Ishikawa (cell line): ENCODE results near the gene STX18.

Source experiments
- CREB1 ChIP-seq: IDR thresholded peaks from 2 replicates; pipeline ENCODE4 v1.6.1; 2012; ENCODE audit warnings: low read depth
- EP300 ChIP-seq: IDR thresholded peaks from 2 replicates; pipeline ENCODE4 v1.6.1; 2012; ENCODE audit warnings: borderline replicate concordance
- FOXM1 ChIP-seq: IDR thresholded peaks from 2 replicates; pipeline ENCODE4 v1.6.1; 2012; ENCODE audit warnings: low read depth, borderline replicate concordance
- MAX ChIP-seq: IDR thresholded peaks from 2 replicates; pipeline ENCODE4 v1.6.1; 2012
- NFIC ChIP-seq: IDR thresholded peaks from 2 replicates; pipeline ENCODE4 v1.6.1; 2012
- RAD21 ChIP-seq: IDR thresholded peaks from 2 replicates; pipeline ENCODE4 v1.6.1; 2012; ENCODE audit warnings: low read depth
- REST ChIP-seq: IDR thresholded peaks from 2 replicates; pipeline ENCODE4 v1.6.1; 2012; ENCODE audit warnings: low read depth, mild to moderate bottlenecking
- TAF1 ChIP-seq: IDR thresholded peaks from 2 replicates; pipeline ENCODE4 v1.6.1; 2012; ENCODE audit warnings: low read depth, mild to moderate bottlenecking

GRCh38 chr4:4555916-4556315 is 14.1 kb upstream of the STX18 start:
- TF ChIP-seq REST: no peak
- no peak for TF ChIP-seq NFIC
- TF ChIP-seq MAX: no peak
- TF ChIP-seq TAF1: no peak
- no peak for TF ChIP-seq RAD21
- TF ChIP-seq FOXM1: no peak
- no peak for TF ChIP-seq EP300
- TF ChIP-seq CREB1: no peak
